H9 (cell line): ENCODE measurements around the gene B3GNT9. TPM values are rescaled to one million over a fixed set of nuclear protein-coding genes. Genes with fewer than 3 reads are reported as not detected.

Experiments
- DNase-seq: peaks from one replicate; pipeline ENCODE4 v3.0.0-alpha.2; 2017
- H2AFZ ChIP-seq: one replicate; pipeline ENCODE4 v1.6.1; 2013; ENCODE audit warnings: mild to moderate bottlenecking, low read length, control low read depth, moderate library complexity
- H2AK5ac ChIP-seq: 2 replicates; pipeline ENCODE4 v1.6.1; 2013; ENCODE audit warnings: low read length, control low read depth, mixed read lengths; ENCODE audit not compliant: insufficient read length
- H2BK120ac ChIP-seq: one replicate; pipeline ENCODE4 v1.6.1; 2013; ENCODE audit warnings: low read depth, mild to moderate bottlenecking, low read length, control low read depth, inconsistent platforms; ENCODE audit not compliant: poor library complexity, severe bottlenecking
- H2BK12ac ChIP-seq: 2 replicates; pipeline ENCODE4 v1.6.1; 2013; ENCODE audit warnings: low read length, control low read depth, mixed read lengths, low read depth; ENCODE audit not compliant: insufficient read length
- H2BK15ac ChIP-seq: 2 replicates; pipeline ENCODE4 v1.6.1; 2013; ENCODE audit warnings: low read depth, low read length, control low read depth
- H2BK20ac ChIP-seq: one replicate; pipeline ENCODE4 v1.6.1; 2013; ENCODE audit warnings: low read depth, mild to moderate bottlenecking, low read length, control low read depth, inconsistent platforms; ENCODE audit not compliant: poor library complexity, severe bottlenecking
- H2BK5ac ChIP-seq: 2 replicates; pipeline ENCODE4 v1.6.1; 2013; ENCODE audit warnings: low read length, control low read depth, mixed read lengths; ENCODE audit not compliant: insufficient read length
- H3K14ac ChIP-seq: 2 replicates; pipeline ENCODE4 v1.6.1; 2013; ENCODE audit warnings: low read length, control low read depth; ENCODE audit not compliant: insufficient read depth
- H3K18ac ChIP-seq: 2 replicates; pipeline ENCODE4 v1.6.1; 2013; ENCODE audit warnings: low read depth, mild to moderate bottlenecking, mixed read lengths, low read length, control low read depth; ENCODE audit not compliant: insufficient read length
- H3K23ac ChIP-seq: 2 replicates; pipeline ENCODE4 v1.6.1; 2013; ENCODE audit warnings: low read length, control low read depth, mixed read lengths, low read depth; ENCODE audit not compliant: insufficient read length
- H3K23me2 ChIP-seq: 2 replicates; pipeline ENCODE4 v1.6.1; 2013; ENCODE audit warnings: low read depth, mild to moderate bottlenecking, mixed read lengths, low read length, control low read depth; ENCODE audit not compliant: insufficient read length, poor library complexity, severe bottlenecking
- H3K27ac ChIP-seq: 2 replicates; pipeline ENCODE4 v1.5.1; 2013; ENCODE audit warnings: low read length, control low read depth, mixed read lengths, low read depth; ENCODE audit not compliant: insufficient read length
- H3K27me3 ChIP-seq: 2 replicates; pipeline ENCODE4 v1.6.1; 2013; ENCODE audit warnings: low read length, control low read depth, inconsistent platforms; ENCODE audit not compliant: insufficient read depth
- H3K4ac ChIP-seq: 2 replicates; pipeline ENCODE4 v1.6.1; 2013; ENCODE audit warnings: low read depth, mild to moderate bottlenecking, control low read depth, inconsistent platforms, low read length, moderate library complexity
- H3K4me1 ChIP-seq: 2 replicates; pipeline ENCODE4 v1.6.1; 2013; ENCODE audit warnings: low read length, control low read depth, inconsistent platforms; ENCODE audit not compliant: insufficient read depth
- H3K4me2 ChIP-seq: 2 replicates; pipeline ENCODE4 v1.6.1; 2013; ENCODE audit warnings: low read length, control low read depth, mixed read lengths; ENCODE audit not compliant: insufficient read length, insufficient read depth
- H3K56ac ChIP-seq: 2 replicates; pipeline ENCODE4 v1.6.1; 2013; ENCODE audit warnings: low read depth, mild to moderate bottlenecking, mixed read lengths, low read length, control low read depth; ENCODE audit not compliant: insufficient read length
- H3K79me1 ChIP-seq: 2 replicates; pipeline ENCODE4 v1.6.1; 2013; ENCODE audit warnings: low read depth, mild to moderate bottlenecking, moderate library complexity, low read length, control low read depth, inconsistent platforms; ENCODE audit not compliant: insufficient read depth, poor library complexity, severe bottlenecking
- H3K79me2 ChIP-seq: 2 replicates; pipeline ENCODE4 v1.6.1; 2013; ENCODE audit warnings: low read length, control low read depth, inconsistent platforms; ENCODE audit not compliant: insufficient read depth
- H3K9ac ChIP-seq: 2 replicates; pipeline ENCODE4 v1.6.1; 2013; ENCODE audit warnings: low read length, control low read depth, mixed read lengths; ENCODE audit not compliant: insufficient read length; ENCODE audit errors: extremely low read depth
- H3K9me3 ChIP-seq: one replicate; pipeline ENCODE4 v1.6.1; 2013; ENCODE audit warnings: low read depth, low read length, inconsistent platforms; ENCODE audit not compliant: control insufficient read depth
- H3T11ph ChIP-seq: one replicate; pipeline ENCODE4 v1.6.1; 2013; ENCODE audit warnings: mild to moderate bottlenecking, low read length, control low read depth, inconsistent platforms
- H4K20me1 ChIP-seq: one replicate; pipeline ENCODE4 v1.6.1; 2013; ENCODE audit not compliant: control insufficient read depth, insufficient read length, insufficient read depth
- H4K5ac ChIP-seq: 2 replicates; pipeline ENCODE4 v1.6.1; 2013; ENCODE audit warnings: low read depth, mild to moderate bottlenecking, mixed read lengths, low read length, control low read depth; ENCODE audit not compliant: insufficient read length
- H4K8ac ChIP-seq: replicated peaks from 2 replicates; pipeline ENCODE4 v1.6.1; 2013; ENCODE audit warnings: low read length, control low read depth, mixed read lengths, low read depth; ENCODE audit not compliant: insufficient read length
- H4K91ac ChIP-seq: 2 replicates; pipeline ENCODE4 v1.6.1; 2013; ENCODE audit warnings: low read depth, mild to moderate bottlenecking, moderate library complexity, mixed read lengths, low read length, control low read depth; ENCODE audit not compliant: insufficient read length
- H3K27ac Mint-ChIP-seq, 3 experiments: 2 replicates in 2 of 3; 3 replicates in 1 of 3; pipeline ENCODE4 v1.8.0; 2020 to 2021; ENCODE audit warnings: mixed read lengths in 3 of 3, mild to moderate bottlenecking in 1 of 3, moderate library complexity in 1 of 3
- H3K27me3 Mint-ChIP-seq: 2 replicates; pipeline ENCODE4 v1.8.0; 2021; ENCODE audit warnings: low read depth, mild to moderate bottlenecking, moderate library complexity, mixed read lengths
- H3K36me3 Mint-ChIP-seq, 3 experiments: 2 replicates in 2 of 3; 3 replicates in 1 of 3; pipeline ENCODE4 v1.8.0; 2020 to 2021; ENCODE audit warnings: low read depth in 3 of 3, mixed read lengths in 3 of 3; ENCODE audit not compliant: insufficient read depth in 1 of 3
- H3K4me1 Mint-ChIP-seq, 2 experiments: 2 replicates each; pipeline ENCODE4 v1.8.0; 2020; ENCODE audit warnings: mixed read lengths in 2 of 2
- H3K4me3 Mint-ChIP-seq, 2 experiments: 2 replicates in 1 of 2; 3 replicates in 1 of 2; pipeline ENCODE4 v1.8.0; 2020 to 2021; ENCODE audit warnings: mild to moderate bottlenecking in 2 of 2, mixed read lengths in 2 of 2, moderate library complexity in 1 of 2
- H3K9me3 Mint-ChIP-seq, 2 experiments: 2 replicates in 1 of 2; 3 replicates in 1 of 2; pipeline ENCODE4 v1.8.0; 2020; ENCODE audit warnings: mild to moderate bottlenecking in 2 of 2, mixed read lengths in 2 of 2, moderate library complexity in 1 of 2
- WGBS: extraction: QIAGEN DNeasy Blood & Tissue Kit; methylation state at CpG from one replicate; pipeline ENCODE4 v1.1.7; 2013; ENCODE audit warnings: missing lambda C conversion rate, low lambda C conversion rate, mixed read lengths; ENCODE audit not compliant: insufficient read length; ENCODE audit errors: extremely low coverage; 5-methylcytosine and 5-hydroxymethylcytosine counted together
- total RNA-seq: library from RNA; stranded (reverse); gene quantifications from 2 replicates; pipeline ENCODE4 v1.2.1, GENCODE V29; 2021
- TF ChIP-seq, protein P1 (sequence below): fragments of 200-600 bp; sonication (generic); conservative IDR thresholded peaks from 3 replicates; pipeline ENCODE4 v1.8.0; 2021; ENCODE audit warnings: antibody characterized with exemption, mild to moderate bottlenecking

The B3GNT9 gene
- total RNA-seq, 1 experiment from 2014 or later: 11.2 TPM

DNA sequence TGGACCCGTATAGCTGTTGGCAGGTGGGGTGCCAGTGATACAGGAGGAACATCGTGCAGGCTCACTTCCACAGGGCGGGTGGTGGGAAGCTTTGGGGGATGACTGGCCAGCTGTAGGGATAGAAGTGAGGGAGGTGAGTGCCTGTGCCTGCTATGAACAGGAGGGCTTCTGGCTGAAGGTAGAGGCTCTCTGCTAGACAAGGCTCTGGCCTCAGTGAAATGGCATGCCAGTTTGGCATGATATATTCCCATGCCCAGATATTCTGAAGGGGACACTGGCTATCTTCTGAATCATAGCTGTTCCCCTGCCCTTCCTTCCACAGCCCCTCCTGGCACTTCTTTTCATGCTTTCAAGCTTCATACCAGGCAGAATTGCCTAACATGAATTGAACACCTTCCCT lies 21.9 kb downstream of the B3GNT9 start:
- Histone ChIP-seq H3K79me1 (no peaks in the 10 kb centered on the region), H2AK5ac (no peak overlapping the region), H3K79me2 (no peaks in the 10 kb centered on the region), H3K4me1 (no peaks in the 10 kb centered on the region), H4K91ac (no peak overlapping the region), H3K56ac (no peak overlapping the region), H3K9ac (no peak overlapping the region), H2BK12ac (no peak overlapping the region), H2BK15ac (no peak overlapping the region), H2BK5ac (no peak overlapping the region), H3K23me2 (no peaks in the 10 kb centered on the region), H3K4ac (no peak overlapping the region), H3K27ac (no peak overlapping the region), H3K27me3 (no peaks in the 10 kb centered on the region), H2AFZ (no peak overlapping the region), H4K8ac (no peak overlapping the region), H3K23ac (no peak overlapping the region), H4K5ac (no peak overlapping the region), H3T11ph (no peak overlapping the region), H3K14ac (no peak overlapping the region), H2BK120ac (no peak overlapping the region), H2BK20ac (no peak overlapping the region), H3K18ac (no peak overlapping the region), H3K4me2 (no peak overlapping the region), H3K9me3 (no peaks in the 10 kb centered on the region), H4K20me1 (no peaks in the 10 kb centered on the region)
- Mint-ChIP-seq H3K9me3 (no peaks in the 10 kb centered on the region), H3K36me3 (peaks cover 7 to 44% (median 29%) of the 10 kb centered on the region in 3 experiments; a peak in 6 of 7 replicates), H3K27me3 (no peaks in the 10 kb centered on the region), H3K27ac (no peak overlapping the region; a peak in 1 of 7 replicates), H3K4me1 (no peaks in the 10 kb centered on the region), H3K4me3 (no peak overlapping the region)
- TF ChIP-seq, protein P1, sequence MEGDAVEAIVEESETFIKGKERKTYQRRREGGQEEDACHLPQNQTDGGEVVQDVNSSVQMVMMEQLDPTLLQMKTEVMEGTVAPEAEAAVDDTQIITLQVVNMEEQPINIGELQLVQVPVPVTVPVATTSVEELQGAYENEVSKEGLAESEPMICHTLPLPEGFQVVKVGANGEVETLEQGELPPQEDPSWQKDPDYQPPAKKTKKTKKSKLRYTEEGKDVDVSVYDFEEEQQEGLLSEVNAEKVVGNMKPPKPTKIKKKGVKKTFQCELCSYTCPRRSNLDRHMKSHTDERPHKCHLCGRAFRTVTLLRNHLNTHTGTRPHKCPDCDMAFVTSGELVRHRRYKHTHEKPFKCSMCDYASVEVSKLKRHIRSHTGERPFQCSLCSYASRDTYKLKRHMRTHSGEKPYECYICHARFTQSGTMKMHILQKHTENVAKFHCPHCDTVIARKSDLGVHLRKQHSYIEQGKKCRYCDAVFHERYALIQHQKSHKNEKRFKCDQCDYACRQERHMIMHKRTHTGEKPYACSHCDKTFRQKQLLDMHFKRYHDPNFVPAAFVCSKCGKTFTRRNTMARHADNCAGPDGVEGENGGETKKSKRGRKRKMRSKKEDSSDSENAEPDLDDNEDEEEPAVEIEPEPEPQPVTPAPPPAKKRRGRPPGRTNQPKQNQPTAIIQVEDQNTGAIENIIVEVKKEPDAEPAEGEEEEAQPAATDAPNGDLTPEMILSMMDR: no peak
- no peak for DNase-seq
- WGBS: no CpG with 5 or more reads among the region's 3 CpGs
